Pancreas (tissue), 10 donors: ENCODE data around the gene SHISA8. TPM values are rescaled to one million over a fixed set of nuclear protein-coding genes. Genes with fewer than 3 reads are reported as not detected.

Experiments used
- ATAC-seq, 4 donors: fragments of 200-7000 bp; cut with Tn5 transposase; one replicate each; pipeline versions ENCODE4 v1.8.0 to v1.9.1; 2020; ENCODE audit warnings: mild to moderate bottlenecking in 4 of 4, moderate library complexity in 4 of 4
- DNase-seq, 6 donors: peaks; one replicate each; pipeline ENCODE4 v3.0.0-alpha.2; 2020
- FAIRE-seq: peaks from 2 replicates; lab custom pipeline; 2012; peaks lifted over from hg19 to GRCh38; lab: Jason Lieb, UNC
- H3K27ac ChIP-seq, 4 donors: fragments of 200-600 bp; sonication (generic); 1 replicate in 3 of 4; 2 replicates in 1 of 4; pipeline versions ENCODE4 v1.5.0 to v1.8.0; 2020
- H3K27me3 ChIP-seq, 4 donors: fragments of 200-600 bp; one replicate each; pipeline ENCODE4 v1.8.0; 2021
- H3K36me3 ChIP-seq, 3 donors: fragments of 200-600 bp; sonication (generic) in 1 of 3; one replicate each; pipeline versions ENCODE4 v1.5.0 to v1.8.0; 2020 to 2021
- H3K4me1 ChIP-seq, 3 donors: fragments of 200-600 bp; one replicate each; pipeline ENCODE4 v1.8.0; 2021
- H3K4me3 ChIP-seq, 4 donors: fragments of 200-600 bp; sonication (generic) in 2 of 4; one replicate each; pipeline versions ENCODE4 v1.5.0 to v1.8.0; 2020 to 2021
- H3K9me3 ChIP-seq, 4 donors: fragments of 200-600 bp; one replicate each; pipeline ENCODE4 v1.8.0; 2021
- WGBS, 2 donors: extraction: QIAGEN DNeasy Blood & Tissue Kit; methylation state at CpG; one replicate each; pipeline ENCODE4 v1.1.7; 2013; 5-methylcytosine and 5-hydroxymethylcytosine counted together
- intact Hi-C, 3 donors: fragments of 100-400 bp; cut with DNase I; formaldehyde crosslinking; loops; one replicate each; pipeline versions ENCODE4 v1.11.1 to v1.14.2; 2022
- polyA plus RNA-seq, 2 donors: library from polyadenylated mRNA; stranded (reverse); fragments of 200-250 nt; gene quantifications; one replicate each; pipeline ENCODE4 v1.2.3, GENCODE V29; 2013
- total RNA-seq, 6 donors: library from RNA; stranded (reverse); fragmentation: NEBNext Ultra II Directional in 4 of 6; extraction: Animal tissue kit (Norgen Biotek cat#: 25700) in 4 of 6; gene quantifications; one replicate each; pipeline versions ENCODE4 v1.2.1 to v1.2.4, GENCODE V29; 2021 to 2023
- TF ChIP-seq, protein P1 (sequence below), 4 donors: fragments of 200-600 bp; sonication (generic) in 3 of 4; IDR thresholded peaks; one replicate each; pipeline versions ENCODE4 v1.5.0 to v1.8.0; 2021; ENCODE audit warnings: antibody characterized with exemption in 4 of 4
- donor health status: healthy with polysubstance abuse.
- donor health status: DM: no; HTN: no; CAD: no; lungs with moderate emphysema.
- donor health status: DM: no; HTN: no; CAD: no.
- donor health status: control.
- donor health status: control.
- donor health status: Bipolar disorder and iron deficiency.
- donor health status: DM: yes; HTN: yes; CAD: no.
- donor health status: DM: no; HTN: no; CAD: no.
- donor health status: DM: no; HTN: no; CAD: no.
- donor health status: DM: yes; HTN: yes; CAD: no.

Gene SHISA8
- total and polyA plus RNA-seq, 8 donors, result not detected

DNA sequence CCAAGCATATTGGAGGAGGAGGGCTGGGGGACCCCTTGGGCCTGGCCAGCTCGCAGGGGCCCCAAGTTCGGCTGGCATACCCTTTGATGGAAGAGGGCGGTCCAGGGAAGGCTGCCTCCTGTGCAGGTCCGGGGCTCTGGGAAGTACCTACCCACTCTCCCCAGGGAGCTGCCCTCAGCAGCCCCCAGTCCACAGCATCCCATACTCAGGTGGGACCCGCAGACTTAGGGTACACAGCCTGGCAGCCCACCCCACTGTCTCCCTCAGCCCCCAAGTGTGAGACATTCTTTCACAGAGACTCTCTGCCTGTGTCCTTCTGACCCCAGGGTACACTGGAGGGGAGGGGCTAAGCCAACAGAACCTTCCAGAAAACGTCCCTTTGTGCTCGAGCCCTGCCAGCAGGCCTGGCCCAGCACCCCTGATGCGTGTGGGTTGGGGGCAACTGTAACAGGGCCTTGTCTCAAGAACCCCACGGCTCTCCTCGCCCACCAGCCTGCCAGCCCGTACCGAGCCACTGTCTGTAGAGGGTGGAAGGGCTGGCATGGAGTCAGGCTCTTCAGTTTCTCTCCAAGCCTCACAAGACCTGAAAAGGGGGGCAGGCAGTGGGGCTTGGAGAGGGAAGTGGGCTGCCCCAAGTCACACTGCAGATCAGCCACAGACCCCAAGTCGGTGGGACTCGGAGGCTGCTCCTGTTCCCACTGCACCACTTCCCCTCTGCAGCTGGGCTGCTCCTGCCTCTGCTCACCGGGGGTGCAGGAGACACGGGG is 18.7 kb upstream of the SHISA8 start:
- no peak for FAIRE-seq

DNA sequence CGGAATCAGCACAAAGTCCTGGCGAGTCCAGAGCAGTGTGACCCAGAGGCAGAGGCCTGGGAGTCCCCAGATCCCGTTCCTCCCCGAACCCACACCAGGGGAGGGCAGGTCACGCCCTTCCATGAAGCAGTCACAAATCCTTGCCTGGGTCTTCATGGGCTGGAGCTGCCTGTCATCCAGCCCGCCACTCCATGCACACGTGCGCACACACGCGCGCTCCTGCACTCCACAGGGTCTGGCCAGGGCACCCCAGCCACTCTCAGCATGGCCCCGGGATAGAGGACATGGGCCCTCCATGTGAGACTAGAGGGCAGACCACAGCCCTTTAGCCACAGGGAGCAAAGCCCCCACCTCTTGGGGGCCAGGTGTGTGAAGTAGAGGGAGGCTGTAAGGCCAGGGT is 17.5 kb upstream of the SHISA8 start:
- Histone ChIP-seq H3K9me3 (no peaks in the 10 kb centered on the region), H3K4me1 (no peaks in the 10 kb centered on the region), H3K4me3 (no peak overlapping the region), H3K36me3 (no peaks in the 10 kb centered on the region), H3K27ac (no peak overlapping the region), H3K27me3 (no peaks in the 10 kb centered on the region)
- intact Hi-C loops, result no loop called here
- 96% methylated on average over 12 of the region's 12 CpGs for WGBS, 2 donors
- FAIRE-seq, result no peak
- no peak for DNase-seq
- ATAC-seq, result no peak
- TF ChIP-seq, protein P1, sequence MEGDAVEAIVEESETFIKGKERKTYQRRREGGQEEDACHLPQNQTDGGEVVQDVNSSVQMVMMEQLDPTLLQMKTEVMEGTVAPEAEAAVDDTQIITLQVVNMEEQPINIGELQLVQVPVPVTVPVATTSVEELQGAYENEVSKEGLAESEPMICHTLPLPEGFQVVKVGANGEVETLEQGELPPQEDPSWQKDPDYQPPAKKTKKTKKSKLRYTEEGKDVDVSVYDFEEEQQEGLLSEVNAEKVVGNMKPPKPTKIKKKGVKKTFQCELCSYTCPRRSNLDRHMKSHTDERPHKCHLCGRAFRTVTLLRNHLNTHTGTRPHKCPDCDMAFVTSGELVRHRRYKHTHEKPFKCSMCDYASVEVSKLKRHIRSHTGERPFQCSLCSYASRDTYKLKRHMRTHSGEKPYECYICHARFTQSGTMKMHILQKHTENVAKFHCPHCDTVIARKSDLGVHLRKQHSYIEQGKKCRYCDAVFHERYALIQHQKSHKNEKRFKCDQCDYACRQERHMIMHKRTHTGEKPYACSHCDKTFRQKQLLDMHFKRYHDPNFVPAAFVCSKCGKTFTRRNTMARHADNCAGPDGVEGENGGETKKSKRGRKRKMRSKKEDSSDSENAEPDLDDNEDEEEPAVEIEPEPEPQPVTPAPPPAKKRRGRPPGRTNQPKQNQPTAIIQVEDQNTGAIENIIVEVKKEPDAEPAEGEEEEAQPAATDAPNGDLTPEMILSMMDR (IDR thresholded peaks at IDR 0.05), result no peak

More for the DNA sequence above, 18.7 kb upstream of the SHISA8 start:
- Histone ChIP-seq H3K36me3 (no peaks in the 10 kb centered on the region), H3K4me1 (no peaks in the 10 kb centered on the region), H3K4me3 (no peak overlapping the region), H3K27me3 (no peaks in the 10 kb centered on the region), H3K27ac (no peak overlapping the region), H3K9me3 (no peaks in the 10 kb centered on the region)
- intact Hi-C loops, result no loop called here
- TF ChIP-seq, protein P1 (IDR thresholded peaks at IDR 0.05), result no peak
- DNase-seq (peak in 1 of 6 donors; percentile 17), ATAC-seq (no peak)
- WGBS, 2 donors, result 85 to 86% methylated on average over 13 to 16 of the region's 16 CpGs

DNA sequence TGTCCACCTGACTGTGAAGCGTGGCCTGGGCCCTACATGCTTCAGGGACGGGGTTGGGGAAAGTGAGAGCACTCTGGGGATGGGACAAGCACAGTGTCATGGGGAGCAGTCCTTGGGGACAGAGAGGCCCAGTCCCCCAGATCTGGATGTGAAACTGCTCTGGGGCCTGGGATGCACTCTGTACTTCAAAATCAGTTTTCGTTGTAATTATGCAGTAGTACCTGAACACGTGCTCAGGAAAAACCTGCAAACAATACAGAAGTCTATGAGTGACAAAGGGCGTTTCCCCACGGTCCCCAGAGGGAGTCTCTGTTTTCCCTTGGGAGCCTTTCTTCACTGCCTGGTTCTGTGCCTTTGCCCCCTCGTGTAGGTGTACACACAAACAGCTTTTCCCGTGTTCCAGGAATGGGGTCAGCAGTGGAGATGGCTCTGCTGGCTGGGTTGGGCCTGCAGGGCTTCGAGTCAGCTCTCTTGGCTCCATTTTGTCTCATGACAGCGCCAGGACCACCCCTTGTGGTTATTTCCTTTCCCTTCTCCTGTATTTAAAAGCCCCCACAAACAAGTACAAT is 16.9 kb upstream of the SHISA8 start:
- H3K9me3 ChIP-seq, result no peaks in the 10 kb centered on the region
- ATAC-seq (no peak), FAIRE-seq (no peak), DNase-seq (no peak)
- no peaks in the 10 kb centered on the region for H3K36me3 ChIP-seq
- H3K27me3 ChIP-seq, result no peaks in the 10 kb centered on the region
- no peaks in the 10 kb centered on the region for H3K4me1 ChIP-seq
- intact Hi-C loops, result no loop called here
- TF ChIP-seq, protein P1 (IDR thresholded peaks at IDR 0.05), result no peak
- no peak overlapping the region for H3K4me3 ChIP-seq
- H3K27ac ChIP-seq, result no peak overlapping the region
- 79 to 85% methylated on average over 10 of the region's 10 CpGs for WGBS, 2 donors

DNA sequence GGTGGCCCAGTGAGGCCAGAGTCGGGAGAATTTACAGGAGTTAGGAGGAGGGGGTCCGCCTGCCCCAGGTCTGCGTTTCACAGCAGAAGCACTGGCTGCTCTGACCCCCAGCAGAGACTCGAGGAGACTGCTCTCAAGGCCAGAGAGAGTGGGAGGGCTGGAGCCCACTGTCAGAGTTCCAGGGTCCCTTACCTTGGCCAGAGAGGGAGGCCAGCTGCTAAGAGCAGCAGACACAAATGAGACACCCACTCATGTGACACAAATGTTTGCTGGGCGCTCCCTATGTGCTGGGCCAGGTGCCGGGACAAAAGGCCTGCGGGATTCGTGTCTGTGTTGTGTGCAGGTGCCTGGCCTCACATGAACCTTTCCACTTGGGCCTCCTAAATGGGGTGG is 14.5 kb upstream of the SHISA8 start:
- Histone ChIP-seq H3K36me3 (no peaks in the 10 kb centered on the region), H3K4me1 (peaks cover 0 to 3% (median 0%) of the 10 kb centered on the region in 3 donors), H3K27me3 (no peaks in the 10 kb centered on the region), H3K27ac (no peak overlapping the region), H3K4me3 (no peak overlapping the region), H3K9me3 (no peaks in the 10 kb centered on the region)
- FAIRE-seq, result no peak
- no peak for DNase-seq
- no peak for ATAC-seq
- 60 to 63% methylated on average over 8 of the region's 8 CpGs for WGBS, 2 donors
- intact Hi-C loops, result no loop called here
- TF ChIP-seq, protein P1 (IDR thresholded peaks at IDR 0.05), result no peak
